GM10266 (cell line): Measurements from ENCODE around the gene SDC4.
A peak's percentile ranks its signal among the peaks of the same experiment; 100 is the strongest.

Source experiments
- DNase-seq: peaks from one replicate; pipeline ENCODE4 v3.0.0; 2012; ENCODE audit errors: extremely low spot score
- TF ChIP-seq, protein P1 (sequence below): IDR thresholded peaks from 2 replicates; pipeline ENCODE4 v1.5.1; 2012; ENCODE audit warnings: mild to moderate bottlenecking, low read depth; ENCODE audit not compliant: control insufficient read depth, insufficient read depth; ENCODE audit errors: missing control alignments

SDC4 gene

DNA sequence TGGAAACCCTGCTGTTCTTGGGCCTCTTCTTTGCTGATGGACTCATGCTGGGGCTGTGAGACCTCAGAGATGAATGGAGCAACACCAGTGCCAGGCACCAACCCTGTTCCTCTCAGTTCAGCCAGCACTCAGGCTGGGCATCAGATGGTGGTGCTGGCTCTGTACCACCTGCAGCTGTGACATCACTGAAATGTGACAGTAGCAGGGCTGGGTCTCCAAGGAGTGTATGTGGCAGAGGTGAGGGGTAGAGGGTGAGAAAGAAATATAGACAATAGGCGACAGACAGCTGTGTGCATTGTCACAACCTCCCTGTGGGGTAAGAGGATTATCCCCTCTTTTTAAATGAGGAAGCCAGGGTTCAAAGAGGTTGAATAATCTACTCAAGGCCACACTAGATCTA is 30.0 kb upstream of the SDC4 start, which contains the start of gene TP53TG5:
Gene TP53TG5, minus strand, starts transcription at position 135 of the 400 bp plus-strand sequence. Its CDS starts 89 bp downstream, at position 46.
- DNase-seq, result no peak
- TF ChIP-seq, protein P1, sequence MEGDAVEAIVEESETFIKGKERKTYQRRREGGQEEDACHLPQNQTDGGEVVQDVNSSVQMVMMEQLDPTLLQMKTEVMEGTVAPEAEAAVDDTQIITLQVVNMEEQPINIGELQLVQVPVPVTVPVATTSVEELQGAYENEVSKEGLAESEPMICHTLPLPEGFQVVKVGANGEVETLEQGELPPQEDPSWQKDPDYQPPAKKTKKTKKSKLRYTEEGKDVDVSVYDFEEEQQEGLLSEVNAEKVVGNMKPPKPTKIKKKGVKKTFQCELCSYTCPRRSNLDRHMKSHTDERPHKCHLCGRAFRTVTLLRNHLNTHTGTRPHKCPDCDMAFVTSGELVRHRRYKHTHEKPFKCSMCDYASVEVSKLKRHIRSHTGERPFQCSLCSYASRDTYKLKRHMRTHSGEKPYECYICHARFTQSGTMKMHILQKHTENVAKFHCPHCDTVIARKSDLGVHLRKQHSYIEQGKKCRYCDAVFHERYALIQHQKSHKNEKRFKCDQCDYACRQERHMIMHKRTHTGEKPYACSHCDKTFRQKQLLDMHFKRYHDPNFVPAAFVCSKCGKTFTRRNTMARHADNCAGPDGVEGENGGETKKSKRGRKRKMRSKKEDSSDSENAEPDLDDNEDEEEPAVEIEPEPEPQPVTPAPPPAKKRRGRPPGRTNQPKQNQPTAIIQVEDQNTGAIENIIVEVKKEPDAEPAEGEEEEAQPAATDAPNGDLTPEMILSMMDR, result no peak

DNA sequence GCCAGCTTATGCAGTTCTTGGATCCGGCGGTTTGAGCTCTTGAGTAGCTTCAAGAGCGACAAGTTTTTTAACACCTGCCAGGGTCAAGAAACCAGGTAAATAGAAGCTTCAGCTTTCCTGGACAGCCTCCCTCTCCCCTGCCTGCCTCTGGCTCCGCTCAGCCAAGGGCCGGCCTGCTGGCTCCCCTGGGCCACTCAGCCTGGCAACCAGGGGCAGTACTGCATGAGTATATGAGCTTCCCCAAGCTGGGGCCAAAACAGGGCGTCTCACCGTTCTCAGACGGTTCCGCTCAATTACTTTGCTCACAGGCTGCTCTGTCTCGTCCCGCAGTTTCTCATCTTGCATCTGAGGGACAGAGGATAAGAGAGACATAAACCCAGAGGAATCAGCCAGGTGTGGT is 29.0 kb upstream of the SDC4 start:
- DNase-seq, result no peak

DNA sequence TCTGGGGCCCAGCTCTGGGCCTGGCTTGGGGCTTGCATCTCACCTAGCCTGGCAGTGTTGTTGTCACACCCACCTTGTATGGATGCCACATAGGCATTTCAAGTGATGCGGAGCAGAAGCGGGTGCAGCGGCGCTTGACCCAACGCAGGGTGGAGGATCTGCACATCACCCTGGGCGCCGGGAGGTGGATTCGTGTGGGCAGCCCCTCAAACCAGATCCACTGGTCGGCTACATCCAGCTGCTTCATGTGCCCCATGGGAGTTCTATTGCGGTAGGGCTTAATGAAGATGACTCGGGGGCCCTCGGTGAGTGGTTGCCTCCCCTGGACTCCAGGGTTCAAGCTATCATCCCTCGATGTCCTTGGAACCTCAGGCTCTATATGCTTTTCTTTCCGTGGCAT is 26.7 kb upstream of the SDC4 start:
- TF ChIP-seq, protein P1, result no peak
- DNase-seq, result no peak

More for the DNA sequence above, 29.0 kb upstream of the SDC4 start:
- TF ChIP-seq, protein P1, result no peak

DNA sequence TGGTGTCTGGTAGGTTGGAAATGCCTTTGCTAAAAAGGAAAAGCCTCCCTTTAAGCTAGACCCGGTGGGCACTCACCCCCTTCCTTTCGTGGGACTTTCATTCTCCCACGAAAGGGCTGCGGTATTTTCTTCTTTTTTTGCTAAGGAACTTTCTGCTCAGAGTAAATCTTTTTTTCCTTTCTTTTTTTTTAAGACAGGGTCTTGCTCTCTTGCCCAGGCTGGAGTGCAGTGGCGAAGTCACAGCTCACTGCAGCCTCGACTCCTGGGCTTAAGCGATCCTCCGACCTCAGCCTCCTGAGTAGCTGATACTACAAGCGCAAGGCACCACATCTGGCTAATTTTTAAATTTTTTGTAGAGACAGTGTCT is 25.9 kb upstream of the SDC4 start:
- TF ChIP-seq, protein P1, result no peak
- no peak for DNase-seq

DNA sequence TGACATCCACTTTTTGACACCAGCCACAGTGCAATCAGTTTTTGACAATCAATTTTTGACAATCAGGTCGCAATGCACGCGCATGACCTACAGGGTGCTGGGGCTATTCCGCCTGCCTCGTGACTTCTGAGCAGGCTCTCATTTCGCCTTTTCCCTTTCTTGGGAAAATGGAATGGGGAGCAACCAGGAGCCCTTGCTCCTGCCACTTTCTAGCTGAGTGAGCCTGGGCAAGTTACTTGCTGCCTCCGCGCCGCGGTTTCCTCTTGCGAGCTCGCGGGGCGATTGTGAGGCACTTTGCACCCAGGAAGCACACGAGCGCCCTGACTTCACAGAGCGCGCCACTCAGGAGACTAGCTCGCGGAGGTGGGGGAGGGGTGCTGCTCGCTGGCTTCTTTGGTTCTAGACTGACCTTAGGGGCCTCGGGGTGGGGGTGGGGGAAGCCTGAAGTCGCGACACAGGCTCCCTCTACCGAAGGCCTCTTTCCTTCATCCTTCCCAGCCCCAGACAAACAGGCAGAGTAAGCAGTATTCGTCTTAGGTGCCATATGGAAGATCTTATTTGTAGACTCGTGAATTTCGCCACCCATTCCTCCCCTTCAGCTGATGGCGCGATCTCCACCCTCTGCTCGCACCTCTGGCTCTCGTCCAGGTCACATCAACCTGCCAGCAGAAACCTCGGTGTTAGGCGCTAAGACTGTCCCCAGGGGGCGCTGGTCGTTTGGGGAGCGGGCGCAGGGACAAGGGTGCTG is 25.3 kb upstream of the SDC4 start:
- TF ChIP-seq, protein P1, result peak; percentile 95
- DNase-seq, result peak; percentile 75

DNA sequence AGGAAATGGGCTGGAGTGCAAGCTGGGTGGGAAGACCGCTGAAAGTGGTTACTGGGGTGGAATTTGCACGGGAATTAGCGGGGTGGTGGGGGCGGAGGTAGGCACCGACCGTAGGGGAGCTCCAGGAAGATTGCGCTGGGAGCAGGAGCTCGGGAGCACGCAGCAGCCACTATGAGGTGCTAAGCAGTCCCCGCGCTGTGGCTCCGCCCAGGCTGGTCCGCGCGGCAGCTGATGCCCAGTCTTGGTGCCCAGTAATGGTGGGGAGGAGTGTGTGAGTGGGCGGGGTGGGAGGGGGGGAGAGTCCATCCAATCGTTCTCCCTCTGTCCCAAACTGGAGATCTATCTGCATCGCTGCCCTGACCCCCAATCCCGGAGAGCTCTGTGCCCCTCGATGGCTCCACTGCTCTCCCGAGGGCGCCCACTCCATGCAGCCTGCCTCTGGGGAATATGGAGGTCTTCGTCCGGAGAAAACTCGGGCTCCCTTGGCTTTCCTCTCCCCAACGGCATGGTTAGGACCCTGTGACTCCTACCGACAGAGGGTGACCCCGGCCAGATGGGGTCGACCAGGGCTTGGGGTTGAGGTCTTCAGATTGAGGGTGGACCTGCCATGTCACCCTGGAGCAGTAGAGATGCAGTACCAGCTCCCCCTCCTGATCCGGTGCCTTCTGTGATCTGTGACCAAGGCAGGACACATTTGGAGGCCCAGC is 24.6 kb upstream of the SDC4 start:
- no peak for DNase-seq
- TF ChIP-seq, protein P1, result no peak

DNA sequence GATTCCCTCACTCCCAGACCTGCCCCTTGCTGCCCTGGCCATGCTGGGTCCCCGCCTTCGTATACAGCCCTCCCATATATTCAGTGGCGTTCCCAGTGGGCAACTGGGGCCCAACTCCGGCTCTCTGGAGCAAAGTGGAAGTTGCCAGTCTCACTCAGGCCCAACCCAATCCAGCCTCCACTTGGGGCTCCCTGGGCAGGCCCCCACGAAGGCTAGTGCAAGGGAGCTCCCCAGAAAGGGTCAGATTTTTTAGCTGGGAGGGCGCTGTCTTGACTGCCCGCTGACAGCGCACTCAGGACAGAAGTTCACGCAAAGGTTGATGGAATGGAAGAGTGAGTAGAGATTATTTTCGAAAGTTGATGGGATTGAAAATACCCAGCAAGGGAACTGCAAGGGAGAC is 24.0 kb upstream of the SDC4 start:
- no peak for DNase-seq
- TF ChIP-seq, protein P1, result no peak
